GM21576 (cell line): ENCODE results near the gene MMP23B.
"Not testable (repeated sequence)": the region's sequence is repeated elsewhere in the genome, so short reads cannot be mapped to it uniquely, and the experiment has no call there.

Source experiments
- ATAC-seq: cut with Tn5 transposase; IDR thresholded peaks from one replicate; pipeline ENCODE4 v1.9.1; 2021; ENCODE audit warnings: mild to moderate bottlenecking, moderate library complexity; ENCODE audit not compliant: unreplicated experiment

MMP23B gene

GRCh38 chr1:1629430-1630190 is 2.4 kb upstream of the MMP23B start:
- ATAC-seq, result no peak

GRCh38 chr1:1630191-1630964 is 1.6 kb upstream of the MMP23B start:
- peak; percentile 47 for ATAC-seq

GRCh38 chr1:1630965-1631781 is 800 bp upstream of the MMP23B start:
- ATAC-seq, result no peak

GRCh38 chr1:1633409-1633808 is 1.4 kb downstream of the MMP23B start:
- not testable (repeated sequence) for ATAC-seq

GRCh38 chr1:1634613-1635012 is 2.6 kb downstream of the MMP23B start:
- ATAC-seq, result not testable (repeated sequence)

GRCh38 chr1:1636621-1637478 is 4.9 kb downstream of the MMP23B start:
- not testable (repeated sequence) for ATAC-seq

GRCh38 chr1:1637479-1637875 is 5.5 kb downstream of the MMP23B start:
- ATAC-seq, result not testable (repeated sequence)

GRCh38 chr1:1638528-1638927 is 6.6 kb downstream of the MMP23B start:
- ATAC-seq, result not testable (repeated sequence)

- ATAC-seq, result not testable (repeated sequence)
Observed at GRCh38 chr1:1639368-1639767, 7.4 kb downstream of the MMP23B start.

- ATAC-seq, result not testable (repeated sequence)
Observed at GRCh38 chr1:1640081-1640480, 8.1 kb downstream of the MMP23B start.

- not testable (repeated sequence) for ATAC-seq
Observed at GRCh38 chr1:1640711-1641461, 8.9 kb downstream of the MMP23B start.

GRCh38 chr1:1646326-1646725 is 14.4 kb downstream of the MMP23B start:
- ATAC-seq, result not testable (repeated sequence)

- ATAC-seq, result not testable (repeated sequence)
Observed at GRCh38 chr1:1647567-1648241, 15.7 kb downstream of the MMP23B start.

- ATAC-seq, result not testable (repeated sequence)
Observed at GRCh38 chr1:1648265-1648664, 16.3 kb downstream of the MMP23B start.

GRCh38 chr1:1658583-1659549 is 26.9 kb downstream of the MMP23B start, which contains the start of gene CDK11B:
CDK11B (minus strand) TSS chr1:1659004; CDS start chr1:1657485, 1,519 bp downstream.
- ATAC-seq, result peak; percentile 76

- not testable (repeated sequence) for ATAC-seq
Observed at GRCh38 chr1:1662392-1662791, 30.4 kb downstream of the MMP23B start.

GRCh38 chr1:1662830-1663560 is 31.0 kb downstream of the MMP23B start:
- ATAC-seq, result not testable (repeated sequence)
